ENCODE data around the gene ANKLE1.

DNA sequence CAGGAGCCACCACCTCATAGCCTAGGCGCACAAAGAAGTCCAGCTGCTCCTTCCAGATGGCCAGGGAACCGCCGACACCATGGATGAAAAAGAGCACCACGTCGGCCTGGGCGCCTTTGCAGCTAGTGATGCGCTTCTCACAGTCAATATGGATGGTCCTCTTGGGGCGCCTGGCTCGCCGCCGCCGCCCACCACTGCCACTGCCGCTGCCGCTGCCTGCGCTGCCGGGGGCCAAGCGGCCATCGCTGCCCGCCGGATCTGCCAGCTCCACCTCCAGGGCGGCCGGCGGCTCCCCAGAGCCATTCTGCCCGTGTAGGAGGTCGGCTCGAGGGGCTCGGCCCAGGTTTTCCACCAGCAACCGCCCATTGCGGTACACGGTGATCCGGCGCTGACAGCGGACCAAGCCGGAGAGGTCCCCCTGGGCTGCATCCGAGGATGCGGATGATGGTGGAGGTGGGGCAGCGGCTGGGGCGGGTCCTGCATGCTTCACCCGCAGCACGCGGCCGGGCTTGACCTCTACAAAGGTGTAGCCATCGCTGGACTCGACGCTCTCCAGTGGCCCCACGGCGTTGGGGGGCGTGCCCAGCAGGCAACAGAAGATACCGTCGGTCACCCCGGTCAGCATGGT, 19.4 kb downstream of the ANKLE1 start:
- no peak for TF ChIP-seq POLR2A (IDR thresholded peaks at IDR 0.05; ENCODE audit: low read depth, low read length)
- TF ChIP-seq, protein P1, sequence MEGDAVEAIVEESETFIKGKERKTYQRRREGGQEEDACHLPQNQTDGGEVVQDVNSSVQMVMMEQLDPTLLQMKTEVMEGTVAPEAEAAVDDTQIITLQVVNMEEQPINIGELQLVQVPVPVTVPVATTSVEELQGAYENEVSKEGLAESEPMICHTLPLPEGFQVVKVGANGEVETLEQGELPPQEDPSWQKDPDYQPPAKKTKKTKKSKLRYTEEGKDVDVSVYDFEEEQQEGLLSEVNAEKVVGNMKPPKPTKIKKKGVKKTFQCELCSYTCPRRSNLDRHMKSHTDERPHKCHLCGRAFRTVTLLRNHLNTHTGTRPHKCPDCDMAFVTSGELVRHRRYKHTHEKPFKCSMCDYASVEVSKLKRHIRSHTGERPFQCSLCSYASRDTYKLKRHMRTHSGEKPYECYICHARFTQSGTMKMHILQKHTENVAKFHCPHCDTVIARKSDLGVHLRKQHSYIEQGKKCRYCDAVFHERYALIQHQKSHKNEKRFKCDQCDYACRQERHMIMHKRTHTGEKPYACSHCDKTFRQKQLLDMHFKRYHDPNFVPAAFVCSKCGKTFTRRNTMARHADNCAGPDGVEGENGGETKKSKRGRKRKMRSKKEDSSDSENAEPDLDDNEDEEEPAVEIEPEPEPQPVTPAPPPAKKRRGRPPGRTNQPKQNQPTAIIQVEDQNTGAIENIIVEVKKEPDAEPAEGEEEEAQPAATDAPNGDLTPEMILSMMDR (IDR thresholded peaks at IDR 0.05; ENCODE audit: extremely low read depth in 1 of 2, insufficient read depth in 1 of 2, low read depth in 1 of 2, low read length in 2 of 2): no peak
- no peak for TF ChIP-seq POLR2AphosphoS5 (IDR thresholded peaks at IDR 0.05; ENCODE audit: insufficient read depth, low read depth, low read length)
- TF ChIP-seq, protein P2, sequence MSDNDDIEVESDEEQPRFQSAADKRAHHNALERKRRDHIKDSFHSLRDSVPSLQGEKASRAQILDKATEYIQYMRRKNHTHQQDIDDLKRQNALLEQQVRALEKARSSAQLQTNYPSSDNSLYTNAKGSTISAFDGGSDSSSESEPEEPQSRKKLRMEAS (IDR thresholded peaks at IDR 0.05; ENCODE audit: insufficient read depth, insufficient read length): no peak
- no peak for TF ChIP-seq MYC (IDR thresholded peaks at IDR 0.05; ENCODE audit: low read depth, low read length)
- TF ChIP-seq JUN (IDR thresholded peaks at IDR 0.05; ENCODE audit: borderline replicate concordance, insufficient read depth, insufficient read length, low read depth): no peak
- TF ChIP-seq EZH2 (IDR thresholded peaks at IDR 0.05; ENCODE audit: borderline replicate concordance, low read depth, low read length, severe bottlenecking): no peak
- TF ChIP-seq FOS (IDR thresholded peaks at IDR 0.05; ENCODE audit: borderline replicate concordance, insufficient read depth, low read length): no peak
- TF ChIP-seq GATA2 (IDR thresholded peaks at IDR 0.05; ENCODE audit: insufficient read depth, insufficient read length, low read depth, low read length): no peak
